Keratinocyte (primary cell): ENCODE data around the gene TNFRSF4.

ENCODE experiments used
- EZH2 ChIP-seq: IDR thresholded peaks from one replicate; pipeline ENCODE4 v1.6.1; 2012; ENCODE audit warnings: inconsistent platforms, mild to moderate bottlenecking, low read length, moderate library complexity
- TF ChIP-seq, protein P1 (sequence below), 3 experiments: IDR thresholded peaks in 1 of 3; conservative IDR thresholded peaks in 1 of 3; optimal IDR thresholded peaks in 1 of 3; 2 replicates in 2 of 3; 3 replicates in 1 of 3; pipeline versions ENCODE3 to v1.5.1; 2011; ENCODE audit warnings: low read length in 3 of 3, mild to moderate bottlenecking in 3 of 3, moderate library complexity in 2 of 3, control low read depth in 1 of 3, inconsistent platforms in 1 of 3; ENCODE audit not compliant: insufficient read depth in 2 of 3; ENCODE audit errors: extremely low read depth in 1 of 3

GRCh38 chr1:1199961-1200875, 13.7 kb downstream of the TNFRSF4 start:
- TF ChIP-seq, protein P1, sequence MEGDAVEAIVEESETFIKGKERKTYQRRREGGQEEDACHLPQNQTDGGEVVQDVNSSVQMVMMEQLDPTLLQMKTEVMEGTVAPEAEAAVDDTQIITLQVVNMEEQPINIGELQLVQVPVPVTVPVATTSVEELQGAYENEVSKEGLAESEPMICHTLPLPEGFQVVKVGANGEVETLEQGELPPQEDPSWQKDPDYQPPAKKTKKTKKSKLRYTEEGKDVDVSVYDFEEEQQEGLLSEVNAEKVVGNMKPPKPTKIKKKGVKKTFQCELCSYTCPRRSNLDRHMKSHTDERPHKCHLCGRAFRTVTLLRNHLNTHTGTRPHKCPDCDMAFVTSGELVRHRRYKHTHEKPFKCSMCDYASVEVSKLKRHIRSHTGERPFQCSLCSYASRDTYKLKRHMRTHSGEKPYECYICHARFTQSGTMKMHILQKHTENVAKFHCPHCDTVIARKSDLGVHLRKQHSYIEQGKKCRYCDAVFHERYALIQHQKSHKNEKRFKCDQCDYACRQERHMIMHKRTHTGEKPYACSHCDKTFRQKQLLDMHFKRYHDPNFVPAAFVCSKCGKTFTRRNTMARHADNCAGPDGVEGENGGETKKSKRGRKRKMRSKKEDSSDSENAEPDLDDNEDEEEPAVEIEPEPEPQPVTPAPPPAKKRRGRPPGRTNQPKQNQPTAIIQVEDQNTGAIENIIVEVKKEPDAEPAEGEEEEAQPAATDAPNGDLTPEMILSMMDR (optimal IDR thresholded peaks at IDR 0.05 in 1 of 3, IDR thresholded peaks at IDR 0.05 in 1 of 3, conservative IDR thresholded peaks at IDR 0.05 in 1 of 3; ENCODE audit: extremely low read depth in 1 of 3, insufficient read depth in 2 of 3, low read length in 3 of 3): no peak
- TF ChIP-seq EZH2: no peak
